ENCODE measurements around the gene HPCAL1.

GRCh38 chr2:10460366-10460796 is 157.7 kb downstream of the HPCAL1 start:
- TF ChIP-seq CTCF (IDR thresholded peaks at IDR 0.05; ENCODE audit: insufficient read depth, low read length, poor library complexity, severe bottlenecking) (no peak), EZH2phosphoT487 (conservative IDR thresholded peaks at IDR 0.05; ENCODE audit: low read length) (no peak)

Measured in SU-DHL-6 (cell line).